ENCODE results near the gene C1GALT1C1L.
"Not testable (repeated sequence)": the region's sequence is repeated elsewhere in the genome, so short reads cannot be mapped to it uniquely, and the experiment has no call there.

C1GALT1C1L gene

GRCh38 chr2:43676322-43677050 is at the start of gene C1GALT1C1L:
Gene C1GALT1C1L, minus strand, starts transcription at chr2:43676429. Its CDS starts 107 bp downstream, at chr2:43676322.
- no peak for DNase-seq

GRCh38 chr2:43725711-43726246 is 49.5 kb upstream of the C1GALT1C1L start:
- DNase-seq, result no peak

GRCh38 chr2:43724728-43725526 is 48.7 kb upstream of the C1GALT1C1L start:
- DNase-seq, result no peak

DNA sequence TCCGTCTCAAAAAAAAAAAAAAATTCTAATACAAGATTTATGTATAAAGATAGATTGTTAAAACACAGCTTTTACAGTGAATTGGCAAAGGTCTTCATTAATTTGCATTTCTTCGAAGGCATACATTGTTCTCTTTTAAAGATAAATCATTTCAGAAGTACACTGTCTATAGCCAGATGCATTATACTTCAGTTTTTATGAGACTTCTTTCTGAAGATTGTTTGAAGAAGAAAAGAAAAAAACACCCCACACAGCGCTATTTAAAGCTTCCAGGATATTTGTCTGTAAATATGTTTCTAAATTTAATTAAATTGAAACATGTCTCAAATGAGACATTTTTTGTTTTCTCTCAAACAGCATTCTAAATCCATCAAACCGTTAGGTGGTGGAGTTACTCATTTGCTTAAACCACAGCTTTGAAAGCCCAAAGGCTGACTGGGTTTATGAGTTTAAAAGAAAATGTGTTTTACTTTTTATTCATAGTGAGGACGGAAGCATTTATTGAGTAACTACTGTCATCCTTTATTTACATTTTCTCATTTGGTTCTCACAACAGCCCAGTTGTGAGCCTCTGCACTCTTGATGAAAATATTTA is 42.4 kb upstream of the C1GALT1C1L start:
- no peak for DNase-seq

GRCh38 chr2:43717322-43717721 is 41.1 kb upstream of the C1GALT1C1L start:
- DNase-seq, result no peak

- DNase-seq, result no peak
These were observed 39.3 kb upstream of the C1GALT1C1L start for GRCh38 chr2:43715300-43716098.

DNA sequence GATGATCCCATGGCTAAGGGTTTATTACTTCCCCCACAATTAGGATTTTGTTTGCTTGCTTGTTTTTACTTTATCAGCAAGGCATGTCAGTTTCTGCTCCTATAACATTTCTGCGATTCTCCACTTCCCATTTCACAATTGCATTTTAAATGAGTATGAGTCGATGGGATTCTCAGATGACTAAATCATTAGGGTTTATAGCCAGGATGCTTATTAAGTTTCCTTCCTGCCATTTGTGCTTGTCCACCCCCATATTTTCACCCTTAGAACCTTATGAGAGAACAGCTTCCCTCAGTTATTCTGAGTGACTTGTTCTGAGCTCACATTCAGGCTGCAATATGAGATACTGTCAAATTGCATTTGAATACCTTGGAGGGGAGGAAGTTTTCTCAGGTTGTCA is 37.9 kb upstream of the C1GALT1C1L start:
- no peak for DNase-seq

GRCh38 chr2:43710866-43711265 is 34.6 kb upstream of the C1GALT1C1L start:
- no peak for DNase-seq

DNA sequence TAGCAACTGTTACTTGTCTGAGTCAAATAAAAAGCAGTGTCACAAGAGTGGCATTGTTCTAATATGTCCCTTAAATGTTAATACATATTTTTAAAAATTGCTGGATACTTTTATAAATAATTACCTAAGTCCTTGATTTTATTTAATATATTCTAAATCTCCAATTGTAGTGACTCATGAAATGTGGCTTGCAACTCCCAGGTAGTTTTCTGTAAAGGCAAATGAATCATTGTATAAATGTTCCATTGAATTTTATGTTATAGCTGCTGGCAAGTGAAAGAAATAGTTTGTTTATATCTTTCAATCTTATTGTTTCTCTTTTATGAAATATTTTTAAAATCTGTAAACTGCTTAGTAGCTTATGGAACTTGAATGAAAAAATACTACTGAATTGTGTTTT is 32.7 kb upstream of the C1GALT1C1L start:
- DNase-seq, result no peak

- no peak for DNase-seq
These were observed 31.9 kb upstream of the C1GALT1C1L start for GRCh38 chr2:43708178-43708577.

GRCh38 chr2:43707255-43708015 is 31.2 kb upstream of the C1GALT1C1L start:
- DNase-seq, result no peak

DNA sequence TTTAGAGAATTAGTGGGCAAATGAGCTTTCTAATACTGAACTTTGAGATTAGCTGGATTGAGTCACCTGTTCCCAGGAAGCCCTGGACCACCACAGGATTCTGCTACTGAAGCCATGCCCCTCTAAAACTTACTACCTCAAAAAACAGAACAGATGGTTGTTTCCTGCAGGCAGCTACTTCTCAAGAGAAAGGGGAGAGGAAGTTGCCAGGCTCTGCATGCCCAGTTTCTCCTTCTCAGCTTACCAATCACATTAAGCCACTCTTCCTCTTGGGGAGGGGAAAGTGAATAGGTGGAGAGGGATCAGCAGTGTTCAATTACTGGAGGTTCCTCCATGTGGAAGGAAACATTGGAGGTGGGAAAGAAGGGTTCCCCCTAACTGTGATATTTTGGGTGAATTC is 24.9 kb upstream of the C1GALT1C1L start:
- no peak for DNase-seq

GRCh38 chr2:43699761-43700160 is 23.5 kb upstream of the C1GALT1C1L start:
- no peak for DNase-seq

DNA sequence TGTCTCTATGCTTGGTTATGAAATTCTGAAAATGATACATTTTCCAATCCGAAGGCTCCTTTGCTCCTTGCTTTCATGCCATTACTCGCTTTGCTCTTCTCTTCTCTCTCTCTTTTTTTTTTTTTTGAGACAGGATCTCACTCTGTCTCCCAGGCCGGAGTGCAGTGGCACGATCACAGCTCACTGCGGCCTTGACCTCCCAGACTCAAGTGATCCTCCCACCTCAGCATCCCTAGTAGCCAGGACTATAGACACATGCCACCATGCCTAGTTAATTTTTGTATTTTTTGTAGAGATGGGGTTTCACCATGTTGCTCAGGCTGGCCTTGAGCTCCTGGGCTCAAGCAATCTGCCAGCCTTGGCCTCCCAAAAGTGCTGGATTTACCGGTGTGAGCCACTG is 21.9 kb upstream of the C1GALT1C1L start:
- DNase-seq, result not testable (repeated sequence)

DNA sequence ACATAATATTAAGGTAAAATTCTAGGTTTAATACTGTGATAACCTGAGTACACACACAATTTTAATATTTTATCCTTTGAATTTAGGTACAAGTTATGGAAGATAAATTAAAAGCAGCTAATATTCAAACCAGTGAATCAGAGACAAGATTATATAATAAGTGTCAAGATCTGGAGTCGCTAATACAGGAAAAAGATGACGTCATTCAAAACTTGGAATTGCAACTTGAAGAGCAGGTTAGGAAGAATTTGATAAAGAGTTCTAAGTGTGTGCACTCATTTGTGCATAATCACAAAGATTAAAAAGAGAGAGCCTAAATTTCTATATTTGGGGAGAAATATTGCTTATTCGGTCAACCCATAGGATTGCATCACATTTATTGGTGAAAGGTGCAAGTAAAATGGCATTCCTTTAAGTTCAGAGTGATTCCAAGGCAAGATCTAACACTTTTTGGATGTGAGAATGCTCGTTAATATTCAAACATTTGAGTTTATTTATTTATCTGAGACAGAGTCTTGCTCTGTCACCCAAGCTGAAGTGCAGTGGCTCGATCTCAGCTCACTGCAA is 16.3 kb upstream of the C1GALT1C1L start:
- no peak for DNase-seq

DNA sequence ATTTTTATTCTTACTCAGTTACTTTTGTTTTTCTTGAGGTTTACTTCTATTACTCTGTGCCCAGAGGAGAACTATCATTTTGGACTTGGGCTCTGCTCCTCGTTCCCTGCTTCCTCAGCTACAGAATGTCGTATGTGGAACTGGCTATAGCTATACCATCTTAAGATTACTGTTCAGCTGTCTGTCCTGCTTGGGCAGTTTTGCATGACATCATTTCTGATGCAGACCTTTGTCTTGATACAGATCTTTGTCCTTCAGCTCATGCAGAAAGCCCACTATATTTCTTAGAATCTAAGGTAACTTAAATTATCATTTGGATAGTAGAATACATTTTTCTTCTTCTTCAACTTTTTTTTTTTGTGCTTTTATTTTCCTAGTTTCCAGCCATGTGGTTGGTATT is 13.8 kb upstream of the C1GALT1C1L start:
- DNase-seq, result no peak

- no peak for DNase-seq
These were observed 9.1 kb upstream of the C1GALT1C1L start for GRCh38 chr2:43685357-43685756.

DNA sequence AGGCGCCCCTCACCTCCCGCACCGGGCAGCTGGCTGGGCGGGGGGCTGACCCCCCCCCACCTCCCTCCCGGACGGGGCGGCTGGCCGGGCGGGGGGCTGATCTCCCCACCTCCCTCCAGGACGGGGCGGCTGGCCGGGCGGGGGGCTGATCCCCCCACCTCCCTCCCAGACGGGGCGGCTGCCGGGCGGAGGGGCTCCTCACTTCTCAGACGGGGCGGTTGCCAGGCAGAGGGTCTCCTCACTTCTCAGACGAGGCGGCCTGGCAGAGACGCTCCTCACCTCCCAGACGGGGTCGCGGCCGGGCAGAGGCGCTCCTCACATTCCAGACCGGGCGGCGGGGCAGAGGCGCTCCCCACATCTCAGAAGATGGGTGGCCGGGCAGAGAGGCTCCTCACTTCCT is 1.6 kb upstream of the C1GALT1C1L start:
- DNase-seq, result not testable (repeated sequence)

- DNase-seq, result no peak
These were observed 445 bp downstream of the C1GALT1C1L start for GRCh38 chr2:43675646-43676321.

DNA sequence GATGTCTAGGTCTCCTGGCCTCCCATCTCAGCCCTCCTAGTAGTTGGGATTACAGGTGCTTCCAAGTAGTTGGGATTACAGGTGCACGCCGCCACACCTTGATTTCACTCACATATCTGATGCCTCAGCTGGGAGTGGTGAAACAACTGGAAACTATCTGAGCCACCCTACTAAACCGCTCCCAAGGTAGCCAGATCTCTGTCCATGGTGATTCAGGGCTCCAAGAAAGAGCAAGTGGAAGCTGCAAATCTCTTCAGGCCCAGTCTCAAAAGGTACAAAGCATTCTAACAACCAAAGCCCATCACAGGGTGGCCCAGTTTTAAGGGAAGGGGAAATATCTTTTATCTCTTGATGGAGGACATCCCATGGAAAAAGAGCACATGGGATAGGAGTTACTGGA is 19.0 kb downstream of the C1GALT1C1L start:
- no peak for DNase-seq

DNA sequence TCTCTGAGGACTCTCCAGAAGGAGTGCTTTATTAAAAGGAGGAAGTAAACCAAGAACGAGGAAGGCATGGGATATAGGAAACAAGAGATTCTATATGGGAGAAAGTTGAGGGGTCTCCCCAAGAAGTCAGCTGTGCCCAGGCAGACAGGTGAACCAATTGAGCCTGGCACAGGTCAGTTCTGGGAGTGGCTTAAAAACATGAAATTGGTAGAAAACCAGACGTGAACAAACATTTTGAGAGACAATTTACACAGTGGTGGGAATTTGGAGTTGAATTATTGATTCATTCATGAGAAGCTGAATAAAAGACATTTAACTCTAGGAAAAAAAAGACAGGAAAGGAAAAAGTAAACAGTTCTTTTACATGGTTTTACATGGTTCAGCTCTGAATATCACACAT is 22.7 kb downstream of the C1GALT1C1L start:
- no peak for DNase-seq
